HG02678 (cell line): Measurements from ENCODE around the gene AMN.

Experiments used
- ATAC-seq: cut with Tn5 transposase; IDR thresholded peaks from one replicate; pipeline ENCODE4 v1.9.1; 2021; ENCODE audit warnings: mild to moderate bottlenecking, moderate library complexity; ENCODE audit not compliant: unreplicated experiment

AMN gene

GRCh38 chr14:102964152-102964730, 41.8 kb downstream of the AMN start:
- ATAC-seq, result no peak

- ATAC-seq, result no peak
Measured at GRCh38 chr14:102965282-102965681, 42.8 kb downstream of the AMN start.

DNA sequence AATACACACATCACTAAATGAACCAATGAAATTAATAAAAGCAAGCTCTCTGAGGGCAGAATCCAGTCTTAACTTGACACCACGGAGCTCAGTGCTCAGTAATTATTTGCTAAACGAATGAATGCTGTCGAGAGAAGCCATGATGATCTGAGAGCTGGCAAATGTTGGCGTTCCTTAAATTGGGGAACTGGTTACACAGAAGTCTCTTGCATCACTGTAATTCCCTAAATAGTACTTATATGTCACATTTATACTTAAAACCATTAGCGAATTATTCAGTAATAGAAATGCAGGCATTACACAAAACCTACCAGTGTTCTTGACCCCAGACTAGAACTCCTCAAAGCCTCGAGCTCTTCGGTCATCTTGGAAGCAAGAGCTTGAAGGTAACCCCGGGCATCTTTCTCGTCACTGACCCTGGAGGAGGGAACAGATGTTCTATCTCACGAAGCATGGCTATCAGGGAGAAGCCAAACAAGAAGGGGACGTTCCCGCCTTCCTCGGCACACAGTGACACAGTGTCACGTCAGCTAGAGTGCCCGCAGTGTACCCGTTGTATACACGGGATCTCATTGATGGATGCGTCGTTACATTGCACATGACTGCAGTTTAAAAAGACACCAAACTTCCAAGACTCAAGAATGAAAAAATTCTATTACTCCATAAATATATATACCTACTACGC, 43.6 kb downstream of the AMN start:
- no peak for ATAC-seq

GRCh38 chr14:102966681-102967505, 44.4 kb downstream of the AMN start:
- ATAC-seq, result no peak

GRCh38 chr14:102967506-102967795, 45.0 kb downstream of the AMN start:
- no peak for ATAC-seq

- ATAC-seq, result no peak
Measured at GRCh38 chr14:102968306-102968705, 45.8 kb downstream of the AMN start.

DNA sequence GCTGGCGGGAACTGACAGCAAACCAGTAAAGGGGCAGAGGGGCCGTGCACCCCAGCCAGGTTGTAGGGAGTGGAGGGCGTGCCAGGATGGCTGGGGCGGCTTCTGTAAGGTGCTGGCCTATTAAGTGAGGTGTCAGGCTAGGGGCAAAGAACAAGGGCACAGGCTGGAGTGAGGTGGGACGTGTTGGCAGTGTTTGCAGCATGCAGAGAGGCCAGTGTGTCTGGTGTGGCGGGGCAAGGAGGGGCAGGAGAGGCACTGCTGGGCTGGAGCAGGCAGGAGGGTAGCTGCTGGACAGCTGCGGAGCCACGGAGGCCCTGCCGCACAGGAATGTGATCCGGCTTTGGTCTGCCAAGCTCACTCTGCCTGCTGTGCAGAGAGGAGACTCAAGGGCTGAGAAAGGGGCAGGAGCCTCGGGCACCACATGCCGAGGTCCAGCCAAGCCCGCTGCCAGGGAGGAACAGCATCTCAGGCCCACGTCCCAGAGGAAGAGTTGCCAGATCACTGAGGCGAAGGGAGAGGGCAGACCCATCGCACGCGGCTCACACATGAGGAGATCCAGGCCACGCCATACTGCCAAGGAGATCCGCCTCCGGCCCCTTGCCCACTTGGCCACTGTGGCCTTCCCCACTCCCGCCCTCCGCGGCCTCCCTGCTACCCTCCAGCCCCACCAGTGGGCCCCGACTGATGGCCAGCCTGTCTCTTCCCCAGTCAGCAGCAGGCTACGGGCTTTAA, 46.8 kb downstream of the AMN start:
- no peak for ATAC-seq

DNA sequence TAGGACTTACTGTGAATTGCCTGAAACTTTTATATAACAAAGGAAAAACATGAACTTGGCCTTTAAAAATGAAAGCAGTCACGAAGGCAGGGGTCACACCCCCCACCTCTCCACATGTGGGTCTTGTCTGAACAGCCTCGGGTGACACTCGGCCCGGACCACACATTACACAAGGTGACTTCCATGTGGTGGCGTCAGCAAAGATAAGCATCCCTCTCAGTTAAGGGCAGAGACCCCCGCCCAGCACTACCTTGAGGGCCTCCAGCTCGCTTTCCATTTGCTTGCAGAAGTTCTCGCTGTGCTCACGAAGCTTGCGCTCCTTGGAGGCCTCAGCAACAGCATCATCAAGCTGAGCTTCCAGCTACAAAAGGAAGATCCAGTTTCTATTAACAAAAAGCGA, 47.4 kb downstream of the AMN start:
- ATAC-seq, result no peak

- no peak for ATAC-seq
Measured at GRCh38 chr14:102970496-102970895, 48.0 kb downstream of the AMN start.

GRCh38 chr14:102971314-102971713, 48.9 kb downstream of the AMN start:
- no peak for ATAC-seq

GRCh38 chr14:102971836-102972606, 49.6 kb downstream of the AMN start:
- ATAC-seq, result no peak

DNA sequence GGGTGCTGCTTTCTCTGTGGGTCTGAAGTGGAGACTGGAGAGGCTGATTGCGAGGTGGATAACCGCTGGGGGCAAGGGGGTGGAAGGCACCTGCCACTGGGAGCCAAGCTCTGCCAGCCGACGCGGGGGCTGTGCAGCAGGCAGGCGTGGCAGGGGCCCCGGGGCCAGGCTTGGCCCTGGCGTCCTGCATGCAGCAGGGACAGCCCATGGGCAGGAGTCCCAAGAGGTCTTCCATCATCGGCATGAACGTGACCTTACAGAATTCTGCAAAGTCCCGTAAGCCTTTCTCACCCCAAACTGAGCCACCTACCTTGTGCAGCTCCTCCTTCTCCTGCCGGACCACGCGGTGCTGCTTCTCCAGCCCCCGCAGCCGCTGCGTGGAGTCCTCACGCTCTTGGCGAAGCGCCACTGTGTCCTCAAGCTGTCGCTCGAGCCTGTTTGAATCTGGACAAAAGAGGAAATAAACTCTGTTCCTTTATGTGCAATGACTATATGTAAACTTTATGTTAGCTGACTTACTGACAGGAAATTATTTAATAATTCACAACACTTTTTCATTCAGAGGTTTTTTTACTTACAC, 51.3 kb downstream of the AMN start:
- ATAC-seq, result no peak

GRCh38 chr14:102975662-102976061, 53.2 kb downstream of the AMN start:
- ATAC-seq, result no peak

DNA sequence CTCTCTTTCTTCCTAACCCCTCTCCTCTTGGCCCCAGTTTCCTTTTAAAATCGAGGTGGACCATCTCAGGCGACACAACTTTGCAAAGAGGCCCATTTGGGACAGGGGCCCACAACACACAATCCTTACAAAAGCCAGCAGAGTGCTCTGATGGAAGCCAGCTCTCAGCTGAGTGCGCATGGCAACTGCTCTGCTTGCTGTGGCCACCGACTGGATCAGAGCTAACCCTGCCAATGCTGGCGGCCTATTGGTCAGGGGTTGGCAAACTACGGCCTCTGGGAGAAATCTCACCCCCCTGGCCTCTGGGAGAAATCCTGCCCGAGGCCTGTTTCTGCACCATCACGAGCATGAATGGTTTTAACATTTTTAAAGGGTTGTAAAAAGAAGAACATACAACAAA, 55.0 kb downstream of the AMN start:
- no peak for ATAC-seq

DNA sequence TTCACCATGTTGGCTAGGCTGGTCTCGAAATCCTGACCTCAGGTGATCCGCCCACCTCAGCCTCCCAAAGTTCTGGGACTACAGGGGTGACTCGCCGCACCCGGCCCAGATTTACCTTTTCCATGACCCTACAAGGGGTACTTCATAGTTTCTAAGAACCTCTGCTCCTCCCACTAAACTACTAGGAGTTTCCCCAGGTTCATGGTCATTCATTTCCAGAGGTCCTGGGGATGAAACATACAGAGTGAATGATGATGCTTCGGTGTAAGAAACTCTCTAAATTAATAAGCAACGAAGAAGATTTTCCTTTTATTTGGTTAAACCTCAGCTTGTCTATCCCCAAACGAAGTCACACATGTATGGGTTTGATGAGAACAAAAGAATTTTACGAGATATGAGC, 56.9 kb downstream of the AMN start:
- ATAC-seq, result no peak

- ATAC-seq, result no peak
Measured at GRCh38 chr14:102980409-102980810, 57.9 kb downstream of the AMN start.
